ENCODE measurements around the gene SSBP3.
A peak's percentile ranks its signal among the peaks of the same experiment; 100 is the strongest.

Gene SSBP3

DNA sequence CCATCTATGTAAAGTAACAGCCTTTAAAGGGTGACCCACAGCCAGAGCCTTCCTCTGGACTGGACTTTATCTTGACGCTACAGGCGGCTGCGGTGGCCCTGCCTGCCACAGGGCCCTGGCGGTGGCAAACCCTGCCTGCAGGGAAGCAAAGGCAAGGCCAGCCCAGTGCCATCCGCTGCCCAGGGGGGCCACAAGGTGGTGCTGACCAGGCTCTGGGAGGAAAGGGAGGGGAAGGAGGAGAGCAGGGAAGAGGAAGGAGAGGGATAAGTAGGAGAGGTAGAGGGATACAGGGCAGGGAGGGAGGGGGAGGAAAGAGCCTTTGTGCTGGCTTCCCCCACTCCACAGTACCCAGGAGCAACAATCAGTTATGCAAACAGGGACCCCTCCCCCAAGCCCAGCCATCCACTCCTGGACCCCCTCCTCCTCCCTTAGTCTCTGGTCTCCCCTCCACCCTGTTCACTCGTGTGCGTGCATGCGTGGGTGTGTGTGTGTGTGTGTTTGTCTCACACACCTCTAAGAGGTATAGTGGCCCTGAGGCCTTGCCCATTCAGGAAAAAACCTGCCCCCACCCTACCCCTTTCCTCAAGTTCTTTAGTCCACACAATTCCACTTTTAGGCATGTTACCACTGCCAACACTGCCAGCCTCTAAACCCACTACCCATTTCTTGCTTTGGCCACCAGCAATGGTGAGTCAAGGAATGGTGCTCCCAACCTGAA, 30.3 kb downstream of the SSBP3 start:
- TF ChIP-seq ZFX (IDR thresholded peaks at IDR 0.05; ENCODE audit: borderline replicate concordance) (no peak), CTCF (IDR thresholded peaks at IDR 0.05) (no peak)
- H3K27ac ChIP-seq: no peak overlapping the region

- TF ChIP-seq CTCF (IDR thresholded peaks at IDR 0.05) (no peak), ZFX (IDR thresholded peaks at IDR 0.05; ENCODE audit: borderline replicate concordance) (no peak)
- H3K27ac ChIP-seq: no peak overlapping the region
These were observed 30.9 kb downstream of the SSBP3 start for GRCh38 chr1:54375298-54375697.

GRCh38 chr1:54374766-54375165, 31.4 kb downstream of the SSBP3 start:
- TF ChIP-seq ZFX (IDR thresholded peaks at IDR 0.05; ENCODE audit: borderline replicate concordance) (no peak), CTCF (IDR thresholded peaks at IDR 0.05) (no peak)
- H3K27ac ChIP-seq: no peak overlapping the region

DNA sequence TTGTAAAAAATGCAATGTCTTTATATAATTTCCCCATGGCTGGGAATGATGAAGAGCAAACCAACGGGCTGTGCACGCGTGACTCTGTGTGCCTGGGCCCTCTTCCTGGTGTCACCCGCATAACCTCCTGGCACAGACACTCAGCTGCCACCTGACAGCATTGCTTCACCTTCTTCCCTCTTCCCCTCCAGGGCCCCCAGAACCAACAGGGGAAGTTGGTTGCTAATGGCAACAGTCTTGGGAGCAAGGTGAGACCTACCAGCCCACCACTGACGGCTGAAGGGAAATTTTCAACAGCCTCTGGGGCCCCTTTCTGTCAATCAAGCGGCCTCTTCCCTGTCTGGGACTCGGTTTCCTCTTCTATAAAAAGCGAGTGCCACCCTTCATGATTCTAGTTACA, 33.2 kb downstream of the SSBP3 start:
- TF ChIP-seq CTCF (IDR thresholded peaks at IDR 0.05) (no peak), ZFX (IDR thresholded peaks at IDR 0.05; ENCODE audit: borderline replicate concordance) (no peak)

DNA sequence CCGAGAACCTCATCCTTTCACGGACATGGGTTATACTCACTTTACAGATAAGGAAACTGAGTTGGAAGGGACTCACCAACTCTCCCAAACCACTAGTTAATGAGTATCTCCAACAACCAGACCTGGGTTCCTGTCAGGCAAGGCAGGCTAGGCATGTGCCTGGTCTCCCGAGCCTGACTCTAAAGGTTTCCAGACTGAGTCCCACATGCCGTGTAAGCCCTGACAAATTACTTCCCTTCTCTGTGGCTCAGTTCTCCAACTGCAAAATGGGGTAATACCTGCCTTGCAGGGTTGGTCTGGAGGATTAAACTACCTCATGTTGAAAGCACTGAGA, 34.3 kb downstream of the SSBP3 start:
- peak overlapping the region; percentile 41 for H3K27ac ChIP-seq
- no peak for TF ChIP-seq CTCF (IDR thresholded peaks at IDR 0.05)
- TF ChIP-seq ZFX (IDR thresholded peaks at IDR 0.05; ENCODE audit: borderline replicate concordance): no peak

More for the DNA sequence above, 33.2 kb downstream of the SSBP3 start:
- no peak overlapping the region for H3K27ac ChIP-seq

GRCh38 chr1:54371038-54371941, 34.9 kb downstream of the SSBP3 start:
- no peak for TF ChIP-seq ZFX (IDR thresholded peaks at IDR 0.05; ENCODE audit: borderline replicate concordance)
- no peak for TF ChIP-seq CTCF (IDR thresholded peaks at IDR 0.05)
- peak overlapping the region; percentile 41 for H3K27ac ChIP-seq
